ENCODE data around the gene RBFOX2. TPM values are rescaled to one million over a fixed set of nuclear protein-coding genes. Genes with fewer than 3 reads are reported as not detected.
"Not testable (repeated sequence)": the region's sequence is repeated elsewhere in the genome, so short reads cannot be mapped to it uniquely, and the experiment has no call there.

The RBFOX2 gene
- total RNA-seq, 1 donor: 17.8 TPM

DNA sequence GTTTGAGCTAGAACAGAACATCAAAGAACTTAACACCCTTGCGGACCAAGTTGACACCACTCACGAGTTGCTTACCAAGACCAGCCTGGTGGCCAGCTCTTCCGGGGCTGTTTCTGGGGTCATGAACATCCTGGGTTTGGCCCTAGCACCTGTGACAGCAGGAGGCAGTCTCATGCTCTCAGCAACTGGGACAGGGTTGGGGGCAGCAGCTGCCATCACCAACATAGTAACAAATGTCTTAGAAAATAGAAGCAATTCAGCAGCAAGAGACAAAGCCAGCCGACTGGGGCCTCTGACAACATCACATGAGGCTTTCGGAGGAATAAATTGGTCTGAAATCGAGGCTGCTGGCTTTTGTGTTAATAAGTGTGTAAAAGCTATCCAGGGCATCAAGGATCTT, 302.2 kb downstream of the RBFOX2 start:
- DNase-seq (ENCODE audit: low read depth in 2 of 3, low spot score in 2 of 3): no peak

DNA sequence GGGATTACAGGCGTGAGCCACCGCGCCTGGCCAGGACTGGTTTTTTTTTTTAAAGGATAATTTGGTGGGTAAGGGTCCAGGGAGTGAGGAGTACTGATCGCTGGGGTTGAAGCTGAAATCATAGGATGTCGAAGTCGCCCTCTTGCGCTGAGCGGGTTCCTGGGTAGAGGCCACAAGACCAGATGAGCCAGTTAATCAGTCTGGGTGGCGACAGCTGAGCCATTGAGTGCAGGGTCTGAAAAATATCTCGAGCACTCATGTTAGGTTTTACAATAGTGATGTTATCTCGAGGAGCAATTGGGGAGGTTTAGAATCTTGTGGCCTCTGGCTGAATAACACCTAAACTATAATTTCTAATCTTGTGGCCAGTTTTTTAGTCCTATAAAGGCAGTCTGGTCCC, 303.1 kb downstream of the RBFOX2 start:
- no peak for DNase-seq (ENCODE audit: low read depth in 2 of 3, low spot score in 2 of 3)

- no peak for DNase-seq (ENCODE audit: low read depth in 2 of 3, low spot score in 2 of 3)
Observed at GRCh38 chr22:35721960-35722359, 306.7 kb downstream of the RBFOX2 start.

GRCh38 chr22:35719212-35719875, 309.3 kb downstream of the RBFOX2 start:
- no peak for DNase-seq (ENCODE audit: low read depth in 2 of 3, low spot score in 2 of 3)

DNA sequence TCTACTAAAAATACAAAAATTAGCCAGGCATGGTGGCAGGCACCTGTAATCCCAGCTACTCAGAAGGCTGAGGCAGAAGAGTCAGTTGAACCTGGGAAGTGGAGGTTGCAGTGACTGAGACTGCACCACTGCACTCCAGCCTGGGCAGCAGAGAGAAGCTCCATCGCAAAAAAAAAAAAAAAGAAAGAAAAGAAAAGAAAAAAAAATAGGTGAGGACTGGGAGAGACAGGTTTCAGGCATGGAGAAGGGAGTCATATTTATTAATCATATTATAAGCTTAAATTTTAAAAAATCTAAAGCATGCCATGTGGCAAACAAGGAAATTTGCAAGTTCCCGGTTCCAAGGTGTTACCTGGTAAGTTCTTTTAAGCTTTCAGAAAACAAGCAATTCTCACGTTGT, 311.1 kb downstream of the RBFOX2 start, which contains the start of gene APOL5:
Gene APOL5, plus strand, starts transcription at position 301 of the 400 bp plus-strand sequence. Its CDS starts 0 bp downstream, at position 301.
- no peak for DNase-seq (ENCODE audit: low read depth in 2 of 3, low spot score in 2 of 3)

DNA sequence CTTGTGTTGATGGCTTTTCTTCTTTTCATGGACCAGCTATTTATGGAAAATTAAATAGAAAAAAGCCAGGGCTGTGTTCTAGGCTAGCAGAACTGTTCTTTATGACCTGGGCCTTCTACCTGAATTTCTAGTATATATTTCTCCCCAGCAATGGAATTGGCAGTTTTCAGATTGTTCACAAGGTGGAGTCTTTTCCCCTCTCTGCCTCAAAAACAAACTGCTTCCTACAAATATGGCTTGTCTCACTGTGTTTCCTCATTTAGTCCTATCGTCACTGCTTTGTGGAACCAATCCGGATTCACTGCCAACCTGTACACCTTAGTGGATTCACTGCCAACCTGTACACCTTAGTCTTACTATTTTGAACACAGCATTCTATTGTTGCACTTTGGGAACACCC, 316.0 kb downstream of the RBFOX2 start:
- no peak for DNase-seq (ENCODE audit: low read depth in 2 of 3, low spot score in 2 of 3)

DNA sequence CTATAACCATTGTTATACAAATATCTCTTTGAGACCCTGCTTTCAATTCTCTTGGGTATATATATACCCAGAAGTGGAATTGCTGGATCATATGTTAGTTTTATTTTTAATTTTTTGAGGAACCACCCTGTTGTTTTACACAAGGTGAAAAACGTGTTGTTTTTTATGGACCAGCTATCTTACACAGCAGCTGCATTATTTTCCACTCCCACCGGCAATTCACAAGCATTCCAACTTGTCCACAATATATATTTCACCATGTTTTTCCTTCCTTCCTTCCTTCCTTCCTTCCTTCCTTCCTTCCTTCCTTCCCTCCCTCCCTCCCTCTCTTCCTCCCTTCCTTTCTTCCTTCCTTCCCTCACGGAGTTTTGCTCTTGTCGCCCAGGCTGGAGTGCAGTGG, 317.3 kb downstream of the RBFOX2 start:
- no peak for DNase-seq (ENCODE audit: low read depth in 2 of 3, low spot score in 2 of 3)

- DNase-seq (ENCODE audit: low read depth in 2 of 3, low spot score in 2 of 3): no peak
Observed at GRCh38 chr22:35708917-35709316, 319.7 kb downstream of the RBFOX2 start.

GRCh38 chr22:35708453-35708852, 320.2 kb downstream of the RBFOX2 start:
- no peak for DNase-seq (ENCODE audit: low read depth in 2 of 3, low spot score in 2 of 3)

DNA sequence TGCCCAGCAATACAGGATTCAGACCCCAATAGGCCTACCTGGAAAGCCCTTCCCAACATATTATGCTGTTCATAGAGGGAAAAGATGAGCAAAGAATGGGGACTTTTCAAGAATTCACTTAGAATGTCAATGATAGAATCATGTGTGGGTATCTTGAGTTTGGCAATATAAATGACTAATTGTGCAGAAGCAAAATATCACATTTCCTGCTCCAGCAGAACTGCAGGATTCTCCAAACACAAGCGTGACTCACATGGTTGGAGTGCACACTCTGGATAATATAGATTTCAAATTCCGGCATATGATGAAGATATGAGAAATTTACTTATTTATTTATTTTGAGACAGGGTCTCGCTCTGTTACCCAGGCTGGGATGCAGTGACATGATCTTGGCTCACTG, 323.5 kb downstream of the RBFOX2 start:
- no peak for DNase-seq (ENCODE audit: low read depth in 2 of 3, low spot score in 2 of 3)

GRCh38 chr22:35703861-35704584, 324.6 kb downstream of the RBFOX2 start:
- DNase-seq (ENCODE audit: low read depth in 2 of 3, low spot score in 2 of 3): no peak

- DNase-seq (ENCODE audit: low read depth in 2 of 3, low spot score in 2 of 3): not testable (repeated sequence)
Observed at GRCh38 chr22:35699852-35700251, 328.8 kb downstream of the RBFOX2 start.

- peak in 1 of 3 donors; percentile 18 for DNase-seq (ENCODE audit: low read depth in 2 of 3, low spot score in 2 of 3)
Observed at GRCh38 chr22:35697142-35697541, 331.5 kb downstream of the RBFOX2 start.

- DNase-seq (ENCODE audit: low read depth in 2 of 3, low spot score in 2 of 3): no peak
Observed at GRCh38 chr22:35695202-35695601, 333.4 kb downstream of the RBFOX2 start.

GRCh38 chr22:35690001-35690400, 338.6 kb downstream of the RBFOX2 start:
- no peak for DNase-seq (ENCODE audit: low read depth in 2 of 3, low spot score in 2 of 3)

DNA sequence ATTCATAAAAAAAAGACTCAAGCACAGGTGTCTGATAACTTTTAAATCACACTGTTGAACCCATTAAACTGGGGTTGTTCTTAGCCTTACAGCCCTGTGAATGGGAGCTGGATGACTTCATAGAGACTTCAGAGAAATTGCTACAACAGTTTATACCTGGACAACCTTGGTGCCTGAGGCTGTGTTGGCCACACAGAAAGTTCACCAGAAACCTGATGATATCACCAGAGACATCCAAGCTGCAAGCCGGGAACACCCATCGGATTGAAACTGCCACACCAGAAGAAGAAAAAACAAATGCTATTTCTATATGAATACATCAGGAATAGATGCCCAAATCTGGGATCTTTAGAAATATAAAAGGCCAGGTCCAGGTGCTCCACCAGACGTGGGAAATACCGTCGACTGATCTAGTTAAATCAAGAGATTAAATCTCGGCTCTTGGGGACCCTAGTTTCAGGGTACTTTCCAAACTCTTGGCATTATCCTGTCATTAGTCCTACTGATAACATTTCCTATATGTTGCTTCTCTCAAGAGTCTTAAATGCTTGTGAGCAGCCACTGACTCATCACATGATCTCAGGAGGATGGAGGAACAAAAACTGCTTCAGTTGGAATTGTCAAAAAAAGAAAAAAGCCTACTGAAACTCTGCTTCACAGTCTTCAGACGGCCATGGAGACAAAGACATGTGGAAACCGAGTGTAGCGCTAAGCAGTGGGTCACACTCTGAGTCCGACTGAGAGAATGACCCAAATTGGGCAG, 339.5 kb downstream of the RBFOX2 start:
- DNase-seq (ENCODE audit: low read depth in 2 of 3, low spot score in 2 of 3): no peak

Other genes starting within 250 kb of the RBFOX2 start
- 69.5 TPM for gene APOL3, start 131.9 kb upstream of the RBFOX2 start, total RNA-seq
- gene APOL4, start 173.0 kb upstream of the RBFOX2 start, total RNA-seq: 5.1 TPM
- 53.9 TPM for gene APOL2, start 210.7 kb upstream of the RBFOX2 start, total RNA-seq
- gene APOL1, start 224.3 kb upstream of the RBFOX2 start, total RNA-seq: 15.6 TPM